NCI-H748 (cell line): ENCODE results near the gene KRTAP5-7.
"Not testable (repeated sequence)": the region's sequence is repeated elsewhere in the genome, so short reads cannot be mapped to it uniquely, and the experiment has no call there.

Experiments
- DNase-seq: peaks from one replicate; lab custom pipeline; 2025; ENCODE audit not compliant: unreplicated experiment; lab: John Stamatoyannopoulos, UW

KRTAP5-7 gene

DNA sequence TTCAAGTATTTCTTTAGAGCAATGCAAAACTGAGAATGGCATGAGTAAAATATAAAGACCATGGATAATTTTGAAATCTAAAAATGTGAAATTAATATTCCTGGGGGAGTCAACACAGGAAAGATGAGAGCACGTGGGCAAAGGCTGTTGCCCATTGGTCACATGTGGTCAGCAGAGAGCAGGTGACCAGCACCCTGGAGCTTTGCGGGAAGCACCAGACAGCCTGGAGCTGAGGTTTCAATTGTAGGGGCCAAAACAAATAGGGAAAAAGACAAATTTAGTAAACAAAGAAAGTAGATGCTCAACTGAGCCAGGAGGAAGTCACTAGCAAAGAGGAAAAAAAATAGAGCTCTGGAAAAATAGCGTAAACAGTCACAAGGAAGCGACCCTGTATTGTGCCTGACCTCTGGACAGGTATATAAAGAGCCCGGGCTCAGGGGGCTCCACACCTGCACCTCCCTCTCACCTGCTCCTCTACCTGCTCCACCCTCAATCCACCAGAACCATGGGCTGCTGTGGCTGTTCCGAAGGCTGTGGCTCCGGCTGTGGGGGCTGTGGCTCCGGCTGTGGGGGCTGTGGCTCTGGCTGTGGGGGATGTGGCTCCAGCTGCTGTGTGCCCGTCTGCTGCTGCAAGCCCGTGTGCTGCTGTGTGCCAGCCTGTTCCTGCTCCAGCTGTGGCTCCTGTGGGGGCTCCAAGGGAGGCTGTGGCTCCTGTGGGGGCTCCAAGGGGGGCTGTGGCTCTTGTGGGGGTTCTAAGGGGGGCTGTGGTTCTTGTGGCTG is at the start of gene KRTAP5-7:
Gene KRTAP5-7 (plus strand): TSS at position 472 of the 780 bp plus-strand sequence. CDS start 34 bp downstream, at position 506.
- not testable (repeated sequence) for DNase-seq

DNA sequence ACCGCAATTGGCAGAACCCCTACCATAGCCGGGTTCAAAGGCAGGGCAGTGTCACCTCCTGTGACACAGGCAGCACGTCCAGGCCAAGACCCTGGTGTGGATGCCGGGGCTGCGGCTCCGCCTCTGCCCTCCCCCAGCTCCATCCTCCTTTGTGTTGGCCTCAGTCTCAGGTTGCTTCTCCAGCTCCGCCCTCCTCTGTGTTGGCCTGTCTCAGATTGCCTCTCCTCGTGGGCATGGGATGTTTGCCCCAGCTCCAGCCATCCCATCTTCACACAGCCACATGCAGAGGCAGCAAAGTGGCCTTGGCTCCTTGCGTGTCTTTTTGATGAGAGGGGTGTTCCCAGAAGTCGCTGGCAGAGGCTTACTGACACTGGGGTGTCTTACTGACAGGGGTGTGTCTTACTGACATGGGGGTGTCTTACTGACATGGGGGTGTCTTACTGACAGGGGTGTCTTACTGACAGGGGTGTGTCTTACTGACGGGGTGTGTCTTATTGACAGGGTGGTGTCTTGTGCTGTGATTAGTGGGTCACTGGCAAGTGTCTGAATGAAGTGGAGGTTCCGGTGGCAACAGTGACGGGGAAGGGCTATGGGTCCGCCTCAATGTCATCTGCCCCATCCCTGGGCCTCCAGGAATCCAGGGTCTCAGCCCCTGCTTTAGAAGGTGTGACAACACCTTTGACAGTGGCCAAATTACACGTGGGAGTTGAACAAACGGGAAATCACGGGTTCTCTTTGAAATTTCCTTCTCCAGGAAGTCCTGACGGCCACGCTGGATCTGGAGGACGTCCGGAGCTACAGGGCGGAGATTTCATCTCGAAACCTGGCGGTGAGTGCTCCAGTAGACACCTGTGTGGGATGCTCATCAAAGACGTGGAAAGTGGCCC is 49.2 kb upstream of the KRTAP5-7 start:
- no peak for DNase-seq

DNA sequence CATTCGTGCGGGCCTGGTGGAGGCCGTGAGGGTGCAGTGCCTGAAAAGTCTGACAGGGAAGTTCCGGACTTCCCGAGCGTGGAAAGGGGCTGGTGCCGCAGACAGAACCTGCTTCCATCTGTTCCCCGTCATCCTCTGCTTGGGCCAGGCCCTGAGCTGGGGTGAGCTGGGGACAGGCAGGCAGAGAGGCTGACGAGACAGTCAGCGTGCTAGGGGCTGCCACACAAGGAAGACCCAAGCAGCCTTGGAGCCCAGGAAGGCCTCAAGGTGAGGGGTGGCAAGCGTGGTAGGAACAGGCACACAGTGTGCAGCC is 48.6 kb upstream of the KRTAP5-7 start:
- DNase-seq: no peak

- no peak for DNase-seq
Observed at GRCh38 chr11:71481101-71481960, 45.7 kb upstream of the KRTAP5-7 start.

GRCh38 chr11:71482216-71482615 is 44.9 kb upstream of the KRTAP5-7 start:
- no peak for DNase-seq

DNA sequence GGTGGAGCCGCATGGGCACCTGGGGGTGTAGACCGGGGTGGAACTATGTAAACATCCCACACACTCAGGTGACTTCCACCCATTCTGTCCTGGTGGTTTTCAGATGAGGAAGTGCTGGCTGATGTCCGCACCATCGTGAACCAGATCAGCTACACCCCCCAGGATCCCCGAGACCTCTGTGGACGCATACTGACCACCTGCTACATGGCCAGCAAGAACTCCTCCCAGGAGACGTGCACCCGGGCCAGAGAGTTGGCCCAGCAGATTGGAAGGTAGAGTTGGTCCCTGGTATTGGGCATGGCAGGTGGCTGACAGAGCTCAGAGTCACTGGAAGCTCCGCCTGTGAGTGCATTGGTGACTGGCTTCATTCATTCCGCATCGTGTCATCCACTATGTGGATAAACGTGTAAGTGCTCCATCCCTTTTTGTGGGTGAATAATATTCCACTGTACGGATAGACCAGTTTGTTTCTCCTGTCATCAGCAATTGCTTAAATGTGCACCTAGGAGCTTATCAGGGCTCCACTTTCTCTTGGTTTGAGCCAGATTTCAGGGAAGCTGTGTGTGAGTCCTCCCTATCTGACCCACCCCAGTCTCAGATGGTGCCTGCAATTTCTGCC is 44.2 kb upstream of the KRTAP5-7 start:
- DNase-seq: no peak

DNA sequence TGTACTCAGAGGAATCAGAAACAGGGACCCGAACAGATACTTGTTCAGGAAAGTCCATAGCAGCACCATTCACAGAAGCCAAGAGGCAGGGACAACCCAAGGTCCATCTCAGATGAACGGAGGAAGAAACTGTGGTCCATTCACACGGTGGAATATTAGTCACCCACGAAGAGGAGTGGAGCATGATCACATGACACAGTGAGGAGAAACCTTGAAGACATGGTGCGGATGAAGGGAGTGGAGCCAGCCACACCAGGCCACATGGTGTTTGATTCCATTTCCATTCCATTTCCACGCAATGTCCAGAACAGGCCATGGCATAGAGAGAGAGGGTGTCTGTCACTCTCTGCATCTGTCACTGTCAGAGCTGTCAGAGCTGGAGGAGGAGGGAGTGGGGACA is 43.4 kb upstream of the KRTAP5-7 start:
- DNase-seq: no peak

DNA sequence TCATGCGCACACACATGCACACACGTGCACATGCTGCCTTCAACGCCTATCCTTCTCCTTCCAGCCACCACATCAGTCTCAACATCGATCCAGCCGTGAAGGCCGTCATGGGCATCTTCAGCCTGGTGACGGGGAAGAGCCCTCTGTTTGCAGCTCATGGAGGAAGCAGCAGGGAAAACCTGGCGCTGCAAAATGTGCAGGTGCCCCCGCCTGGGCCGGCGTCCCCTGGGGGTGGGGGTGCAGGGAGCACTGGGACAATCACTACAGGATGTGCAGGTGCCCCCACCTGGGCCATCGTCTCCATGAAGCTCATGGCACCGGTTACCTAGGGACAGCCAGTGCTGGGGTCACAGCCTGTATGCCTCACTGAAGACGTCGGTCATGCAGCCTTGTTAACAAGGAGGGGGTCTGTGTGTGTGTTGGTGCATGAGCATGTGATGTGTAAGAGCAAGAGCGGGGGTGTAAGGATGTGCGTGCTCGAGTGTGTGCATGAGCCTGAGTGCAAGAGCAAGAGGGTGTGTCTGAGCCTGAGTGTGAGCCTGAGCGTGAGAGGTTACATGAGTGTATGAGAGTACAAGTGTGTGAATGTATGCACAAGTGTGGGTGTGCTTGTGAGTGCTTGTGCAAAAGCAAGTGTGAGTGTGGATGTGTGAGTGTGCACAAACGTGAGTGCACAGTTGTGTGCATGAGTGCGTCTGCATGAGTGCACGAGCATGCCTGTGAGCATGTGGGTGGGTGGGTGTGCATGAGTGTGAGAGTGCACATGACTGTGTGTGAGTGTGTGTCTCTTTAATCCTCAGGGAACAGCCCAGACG is 42.6 kb upstream of the KRTAP5-7 start:
- no peak for DNase-seq

- no peak for DNase-seq
Observed at GRCh38 chr11:71485063-71485399, 42.0 kb upstream of the KRTAP5-7 start.

DNA sequence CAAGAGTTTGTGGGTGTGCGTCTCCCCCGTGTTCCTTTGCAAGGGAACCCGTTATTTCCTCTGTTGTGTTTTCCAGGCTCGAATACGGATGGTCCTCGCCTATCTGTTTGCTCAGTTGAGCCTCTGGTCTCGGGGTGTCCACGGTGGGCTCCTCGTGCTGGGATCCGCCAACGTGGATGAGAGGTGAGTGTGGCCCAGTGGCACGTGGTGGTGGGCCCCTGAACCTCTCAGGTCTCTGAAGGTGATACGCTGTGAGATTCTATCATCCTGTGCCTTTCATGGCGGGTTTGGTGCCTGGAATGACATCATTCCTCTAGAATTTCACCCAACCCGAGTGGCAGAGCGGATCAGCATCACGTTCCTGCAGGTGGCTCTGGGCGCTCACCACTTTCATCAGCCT is 41.6 kb upstream of the KRTAP5-7 start:
- no peak for DNase-seq

DNA sequence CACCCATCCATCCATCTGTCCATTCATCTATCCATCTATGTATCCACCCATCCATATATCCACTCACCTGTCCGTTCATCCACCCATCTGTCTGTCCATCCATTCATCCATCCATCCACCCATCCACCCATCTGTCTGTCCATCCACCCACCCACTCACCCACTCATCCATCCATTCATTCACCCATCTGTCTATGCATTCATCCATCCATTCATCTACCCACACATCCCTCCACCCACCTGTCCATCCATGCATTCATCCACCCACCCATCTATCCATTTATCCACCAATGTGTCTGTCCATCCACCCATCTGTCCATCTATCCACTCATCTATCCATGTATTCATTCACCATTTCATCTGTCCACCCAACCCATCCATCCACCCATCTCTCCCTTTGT is 40.7 kb upstream of the KRTAP5-7 start:
- no peak for DNase-seq

DNA sequence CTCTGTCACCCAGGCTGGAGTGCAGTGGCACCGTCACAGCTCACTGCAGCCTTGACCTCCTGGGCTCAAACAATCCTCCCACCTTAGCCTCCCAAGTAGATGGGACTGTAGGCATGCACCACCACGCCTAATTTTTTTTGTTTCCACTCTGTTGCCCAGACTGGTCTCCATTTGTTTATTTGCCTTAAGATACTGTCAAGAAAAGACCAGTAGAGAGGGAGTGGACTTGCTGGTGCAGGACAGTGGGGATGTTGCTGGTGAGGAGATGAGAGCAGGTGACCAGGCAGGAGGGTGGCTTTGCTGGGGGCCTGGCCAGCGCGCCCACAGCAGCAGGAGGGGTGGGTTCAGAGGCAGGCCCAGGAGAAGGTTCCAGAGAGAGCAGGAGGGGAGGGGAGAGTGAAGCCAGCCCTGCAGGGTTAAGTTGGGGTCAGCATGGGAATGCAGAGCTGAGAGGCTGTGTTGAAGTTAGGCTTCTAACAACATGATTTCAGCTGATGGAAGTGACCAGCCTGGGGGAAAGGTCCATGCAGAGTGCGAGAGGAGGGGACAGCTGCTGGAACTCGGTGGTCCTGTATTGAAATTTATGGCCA is 38.3 kb upstream of the KRTAP5-7 start:
- DNase-seq: no peak

DNA sequence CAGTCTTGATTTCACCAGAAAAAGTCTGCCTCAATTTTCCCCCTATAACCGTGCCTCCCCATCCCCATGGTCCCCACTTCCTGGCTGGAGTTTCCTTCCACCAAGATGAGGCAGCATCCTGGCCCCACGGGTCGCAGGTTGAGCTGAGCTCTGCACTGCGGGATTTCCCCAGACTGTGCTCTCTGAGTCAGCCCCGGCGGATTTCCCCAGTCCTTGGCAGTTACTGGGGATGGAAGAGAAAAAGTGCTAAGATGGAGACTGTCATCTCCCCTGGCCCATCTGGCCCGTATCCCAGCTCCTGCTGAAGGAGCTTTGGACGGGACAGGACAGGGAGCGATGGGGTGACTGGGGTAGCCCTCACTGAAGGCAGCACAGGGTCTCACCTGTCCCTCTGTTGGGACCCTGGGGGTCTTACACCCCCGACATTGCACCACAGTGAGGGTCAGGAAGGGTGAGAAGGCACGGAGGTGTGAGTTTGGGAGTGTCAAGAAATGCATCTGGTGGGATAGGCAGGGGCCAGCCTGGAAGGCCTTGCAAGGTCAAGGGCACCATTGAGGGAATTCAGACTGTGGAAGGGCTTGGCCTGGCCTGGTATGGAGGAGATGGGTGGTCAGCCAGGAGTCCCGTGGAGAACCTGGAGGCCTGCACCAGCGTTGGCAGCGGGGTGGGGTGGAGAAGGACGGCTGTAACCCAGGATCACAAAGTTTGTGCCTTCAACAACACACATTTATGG is 37.6 kb upstream of the KRTAP5-7 start:
- DNase-seq: no peak

GRCh38 chr11:71490044-71490730 is 36.9 kb upstream of the KRTAP5-7 start:
- DNase-seq: no peak

DNA sequence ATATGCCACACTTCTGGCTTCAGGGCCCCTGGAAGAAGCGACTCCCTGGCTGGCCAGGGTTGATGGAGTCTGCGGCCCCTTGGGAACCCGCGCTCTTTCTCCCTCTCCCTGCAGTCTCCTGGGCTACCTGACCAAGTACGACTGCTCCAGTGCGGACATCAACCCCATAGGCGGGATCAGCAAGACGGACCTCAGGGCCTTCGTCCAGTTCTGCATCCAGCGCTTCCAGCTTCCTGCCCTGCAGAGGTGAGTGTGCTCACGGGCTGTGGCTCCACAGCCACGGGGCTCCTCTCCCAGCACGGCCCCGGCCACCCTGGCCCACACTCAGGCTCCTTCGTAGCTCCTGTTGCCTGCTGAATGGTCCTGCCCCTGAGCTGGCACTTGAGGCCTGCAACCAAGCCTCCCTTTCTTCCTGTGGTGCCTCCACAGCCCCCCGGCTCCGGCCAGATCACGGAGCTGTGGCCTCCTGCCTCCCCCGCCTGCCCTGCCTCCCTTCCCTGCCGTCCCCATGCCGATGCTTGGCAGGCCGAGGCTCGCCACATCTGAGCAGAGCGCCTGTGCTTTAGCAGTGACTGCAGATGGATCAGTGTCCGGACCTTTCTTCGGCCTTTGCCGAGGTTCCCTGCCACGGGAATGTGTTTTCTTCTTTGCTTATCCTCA is 36.2 kb upstream of the KRTAP5-7 start:
- DNase-seq: no peak

- no peak for DNase-seq
Observed at GRCh38 chr11:71491531-71491930, 35.5 kb upstream of the KRTAP5-7 start.

- no peak for DNase-seq
Observed at GRCh38 chr11:71491940-71492339, 35.1 kb upstream of the KRTAP5-7 start.
